GM12872 (cell line): ENCODE measurements around the gene KANSL1L.

Experiments used
- CTCF ChIP-seq: IDR thresholded peaks from 3 replicates; pipeline ENCODE4 v1.5.1; 2011; ENCODE audit warnings: low read depth, mild to moderate bottlenecking, low read length, moderate library complexity; ENCODE audit not compliant: insufficient read depth

Gene KANSL1L

DNA sequence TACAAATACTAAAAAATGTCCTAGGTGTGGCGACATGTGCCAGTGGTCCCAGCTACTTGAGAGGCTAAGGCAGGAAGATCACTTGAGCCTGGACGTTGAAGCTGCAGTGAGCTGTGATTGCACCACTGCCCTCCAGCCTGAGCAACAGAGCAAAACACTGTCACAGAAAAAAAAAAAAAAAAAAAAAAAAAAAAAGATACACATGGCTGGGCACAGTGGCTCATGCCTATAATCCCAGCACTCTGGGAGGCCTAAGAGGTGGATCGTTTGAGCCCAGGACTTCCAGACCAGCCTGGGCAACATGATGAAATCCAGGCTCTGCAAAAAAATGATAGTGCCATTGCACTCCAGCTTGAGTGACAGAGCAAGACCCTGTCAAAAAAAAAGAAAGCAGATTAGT, 13.7 kb downstream of the KANSL1L start:
- TF ChIP-seq CTCF = no peak

- TF ChIP-seq CTCF = no peak
These were observed 23.6 kb downstream of the KANSL1L start for GRCh38 chr2:210147614-210148013.

GRCh38 chr2:210132239-210132638, 39.0 kb downstream of the KANSL1L start:
- TF ChIP-seq CTCF = no peak

DNA sequence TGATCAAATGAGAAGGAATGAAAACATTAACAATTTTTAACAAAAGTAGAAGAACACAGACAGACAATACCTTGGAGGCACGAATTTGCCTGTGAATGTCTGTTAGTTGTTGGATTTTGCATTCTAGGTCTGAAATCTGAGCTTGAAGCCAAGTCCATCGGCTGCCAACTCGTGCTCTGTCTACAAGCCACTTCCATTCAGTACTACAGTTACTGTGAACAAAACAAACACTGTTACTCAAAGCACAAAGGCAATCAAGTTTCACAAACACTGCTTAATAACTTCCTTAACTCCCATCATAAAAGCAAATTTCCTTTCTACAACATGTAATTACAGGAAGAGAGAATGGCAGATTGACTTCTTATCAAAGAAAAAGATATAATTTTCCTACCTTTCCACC, 42.2 kb downstream of the KANSL1L start:
- no peak for TF ChIP-seq CTCF

DNA sequence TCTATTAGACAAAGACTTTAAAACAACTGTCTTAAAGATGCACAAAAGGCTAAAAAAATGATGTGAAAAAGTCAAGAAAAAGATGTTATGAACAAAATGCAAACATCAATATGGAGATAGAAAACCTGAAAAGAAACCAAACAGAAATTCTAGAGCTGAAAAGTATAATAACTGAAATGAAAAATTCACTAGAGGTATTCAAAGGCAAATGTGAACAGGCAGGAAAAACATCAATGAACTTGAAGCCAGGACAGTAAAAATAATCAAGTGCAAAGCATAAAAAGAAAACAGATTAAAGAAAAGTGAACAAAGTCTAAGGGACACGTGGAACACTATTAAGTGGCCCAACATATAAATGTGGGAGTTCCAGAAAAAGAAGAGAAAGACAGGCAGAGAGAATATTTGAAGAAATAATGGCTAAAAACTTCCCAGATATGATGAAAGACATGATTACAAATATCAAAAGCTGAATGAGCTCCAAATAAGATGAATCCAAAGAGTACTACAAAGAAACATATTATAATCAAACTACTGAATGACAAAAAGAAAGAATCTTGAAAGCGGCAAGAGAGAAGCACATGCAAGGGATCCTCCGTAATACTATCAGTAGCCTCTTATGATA, 57.5 kb downstream of the KANSL1L start:
- no peak for TF ChIP-seq CTCF

DNA sequence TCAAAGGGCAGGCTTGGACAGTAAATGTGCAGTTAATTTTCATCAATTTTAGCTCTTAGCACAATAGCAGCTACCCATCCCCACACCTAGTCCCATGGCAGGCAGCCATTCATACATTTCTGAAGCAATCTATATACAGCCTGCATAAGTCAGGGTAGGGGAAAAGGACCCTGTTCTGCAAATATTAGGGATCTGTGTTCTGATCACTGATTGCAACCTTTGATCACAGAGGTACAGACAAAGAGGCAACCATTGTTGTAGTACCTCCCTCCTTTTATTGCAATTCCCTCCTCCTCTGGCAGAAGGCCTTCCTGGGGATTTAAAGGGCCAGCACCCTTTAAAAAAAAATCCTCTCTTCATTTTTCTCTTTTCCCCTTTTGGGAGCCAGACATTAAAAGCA, 58.3 kb downstream of the KANSL1L start:
- TF ChIP-seq CTCF = no peak

DNA sequence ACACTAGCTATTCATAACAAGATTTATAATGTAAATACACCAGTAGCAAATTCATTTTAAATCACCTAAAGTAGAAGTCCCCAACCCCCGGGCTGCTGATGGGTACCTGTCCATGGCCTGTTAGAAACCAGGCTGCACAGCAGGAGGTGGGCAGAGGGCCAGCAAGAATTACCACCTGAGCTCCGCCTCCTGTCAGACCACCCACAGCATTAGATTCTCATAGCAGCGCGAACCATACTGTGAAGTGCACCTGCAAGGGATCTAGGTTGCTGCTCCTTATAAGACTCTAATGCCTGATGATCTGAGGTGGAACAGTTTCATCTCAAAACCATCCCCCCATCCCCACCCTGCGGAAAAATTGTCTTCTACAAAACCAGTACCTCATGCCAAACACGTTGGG, 71.3 kb downstream of the KANSL1L start:
- no peak for TF ChIP-seq CTCF

DNA sequence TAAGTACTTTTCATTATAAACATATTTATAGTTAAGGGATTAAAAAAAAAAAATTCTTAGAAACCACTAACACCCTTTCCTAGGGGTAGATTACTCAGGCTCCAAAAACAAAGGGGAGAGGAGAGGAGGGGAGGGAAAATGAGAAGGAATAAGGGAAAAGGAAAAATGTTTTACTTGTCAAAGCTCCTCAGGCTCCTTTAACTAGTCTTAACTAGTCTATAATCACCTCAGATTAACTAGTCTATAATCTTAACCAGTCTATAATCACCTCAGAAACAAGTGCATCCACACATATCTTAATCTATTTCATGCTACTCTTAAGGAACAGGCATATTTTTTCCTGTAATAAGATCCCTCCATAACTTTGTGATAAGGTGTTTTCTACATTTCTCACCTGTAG, 76.4 kb downstream of the KANSL1L start:
- TF ChIP-seq CTCF = no peak
